ENCODE results near the gene CRKL.

The CRKL gene

GRCh38 chr22:20983081-20983771 lies 66.0 kb downstream of the CRKL start:
- DNase-seq: no peak

GRCh38 chr22:20985720-20986119 lies 68.5 kb downstream of the CRKL start:
- no peak for DNase-seq

- no peak for DNase-seq
Observed at GRCh38 chr22:20986365-20986764, 69.2 kb downstream of the CRKL start.

- DNase-seq: no peak
Observed at GRCh38 chr22:20987375-20987774, 70.2 kb downstream of the CRKL start.

GRCh38 chr22:20988573-20989322 lies 71.5 kb downstream of the CRKL start:
- no peak for DNase-seq

- DNase-seq: no peak
Observed at GRCh38 chr22:20989323-20990138, 72.3 kb downstream of the CRKL start.

- DNase-seq: no peak
Observed at GRCh38 chr22:20990184-20991180, 73.3 kb downstream of the CRKL start.

- DNase-seq: no peak
Observed at GRCh38 chr22:20991252-20992055, 74.2 kb downstream of the CRKL start.

GRCh38 chr22:20992056-20992442 lies 74.8 kb downstream of the CRKL start:
- DNase-seq: no peak

- DNase-seq: no peak
Observed at GRCh38 chr22:20992456-20993303, 75.5 kb downstream of the CRKL start.

- no peak for DNase-seq
Observed at GRCh38 chr22:20993304-20994127, 76.3 kb downstream of the CRKL start.

GRCh38 chr22:20994128-20994901 lies 77.1 kb downstream of the CRKL start:
- no peak for DNase-seq

- DNase-seq: no peak
Observed at GRCh38 chr22:20994902-20995241, 77.7 kb downstream of the CRKL start.

GRCh38 chr22:20995329-20996030 lies 78.3 kb downstream of the CRKL start:
- DNase-seq: no peak

GRCh38 chr22:20996031-20996410 lies 78.8 kb downstream of the CRKL start:
- DNase-seq: no peak

- no peak for DNase-seq
Observed at GRCh38 chr22:20996598-20997535, 79.7 kb downstream of the CRKL start.

Data from HCEC 1CT (cell line).